K562 (cell line): Measurements from ENCODE around the gene MUC22. TPM values are rescaled to one million over a fixed set of nuclear protein-coding genes. Genes with fewer than 3 reads are reported as not detected.
"Not testable (repeated sequence)": the region's sequence is repeated elsewhere in the genome, so short reads cannot be mapped to it uniquely, and the experiment has no call there.

Experiments
- ATAC-seq: fragments of 200-7000 bp; cut with Tn5 transposase; 3 replicates; pipeline ENCODE4 v1.9.1; 2020; ENCODE audit warnings: moderate library complexity
- BruUV-seq: library from RNA; stranded (reverse); fragments of 400-500 nt; replicated peaks from 2 replicates; lab custom pipeline; 2021; lab: Mats Ljungman, UMichigan
- CTCF ChIA-PET: fragments of 300-600 bp; formaldehyde crosslinking; extraction: SDS; loops from one replicate; lab custom pipeline; 2021; ENCODE audit warnings: low intra/inter-chr PET ratio; lab: Yijun Ruan, JAX
- POLR2A ChIA-PET: fragments of 300-600, 350-650 bp; sonication (Branson Sonifier 250); formaldehyde crosslinking; extraction: SDS; loops from one replicate; lab custom pipeline; 2021; ENCODE audit warnings: antibody characterized with exemption, inconsistent platforms; lab: Yijun Ruan, JAX
- DNase-seq, 4 experiments: peaks; one replicate each; pipeline versions ENCODE4 v3.0.0 to v3.0.0-alpha.2; 2011 to 2018; ENCODE audit warnings: low spot score in 3 of 4, mixed read lengths in 3 of 4; ENCODE audit errors: extremely low read depth in 1 of 4
- FAIRE-seq: peaks from 2 replicates; lab custom pipeline; 2011; peaks lifted over from hg19 to GRCh38; lab: Jason Lieb, UNC
- H2AFZ ChIP-seq: 2 replicates; pipeline ENCODE4 v1.6.0; 2011; ENCODE audit warnings: low read depth, low read length, control low read depth, inconsistent platforms
- H3K27ac ChIP-seq: fragments of 200-600 bp; 3 replicates; pipeline ENCODE4 v1.8.0; 2011; ENCODE audit warnings: low read depth, mild to moderate bottlenecking, control low read depth, inconsistent platforms, low read length, moderate library complexity, mixed read lengths; ENCODE audit errors: extremely low read depth
- H3K27me3 ChIP-seq, 2 experiments: fragments of 300-600 bp in 1 of 2; 2 replicates in 1 of 2; 3 replicates in 1 of 2; pipeline versions ENCODE4 v1.6.0 to v1.8.0; 2011; ENCODE audit warnings: inconsistent platforms in 2 of 2, low read length in 2 of 2, mild to moderate bottlenecking in 1 of 2, mixed read lengths in 1 of 2, moderate library complexity in 1 of 2; ENCODE audit not compliant: control insufficient read depth in 2 of 2, insufficient read depth in 2 of 2
- H3K36me3 ChIP-seq: fragments of 300-600 bp; 3 replicates; pipeline ENCODE4 v1.8.0; 2011; ENCODE audit warnings: mild to moderate bottlenecking, low read length, inconsistent platforms; ENCODE audit not compliant: control insufficient read depth, insufficient read depth
- H3K4me1 ChIP-seq, 2 experiments: fragments of 200-600 bp in 1 of 2; replicated peaks in 1 of 2; 2 replicates in 1 of 2; 3 replicates in 1 of 2; pipeline versions ENCODE4 v1.5.1 to v1.8.0; 2011; ENCODE audit warnings: inconsistent platforms in 2 of 2, low read length in 2 of 2, mild to moderate bottlenecking in 1 of 2, mixed read lengths in 1 of 2, moderate library complexity in 1 of 2; ENCODE audit not compliant: control insufficient read depth in 2 of 2, insufficient read depth in 2 of 2
- H3K4me2 ChIP-seq: 2 replicates; pipeline ENCODE4 v1.6.1; 2011; ENCODE audit warnings: low read length, control low read depth, inconsistent platforms, mixed read lengths; ENCODE audit not compliant: insufficient read depth
- H3K4me3 ChIP-seq: fragments of 200-600 bp; sonication (generic), shearing (Covaris generic); 2 replicates; pipeline ENCODE4 v1.5.1; 2016; ENCODE audit warnings: control low read depth, inconsistent platforms
- H3K79me2 ChIP-seq: fragments of 200-600 bp; 3 replicates; pipeline ENCODE4 v1.8.0; 2011; ENCODE audit warnings: low read length, inconsistent platforms; ENCODE audit not compliant: control insufficient read depth, insufficient read depth
- H3K9ac ChIP-seq, 2 experiments: 2 replicates each; pipeline versions ENCODE4 v1.6.0 to v1.6.1; 2011; ENCODE audit warnings: low read depth in 2 of 2, low read length in 2 of 2, control low read depth in 1 of 2, inconsistent platforms in 1 of 2, mild to moderate bottlenecking in 1 of 2, mixed read lengths in 1 of 2; ENCODE audit not compliant: insufficient read depth in 1 of 2
- H3K9me1 ChIP-seq: one replicate; pipeline ENCODE4 v1.6.0; 2011; ENCODE audit warnings: inconsistent platforms, mild to moderate bottlenecking, low read length, moderate library complexity; ENCODE audit not compliant: control insufficient read depth, insufficient read depth
- H3K9me3 ChIP-seq: replicated peaks from 2 replicates; pipeline ENCODE4 v1.5.1; 2011; ENCODE audit warnings: low read depth, low read length, inconsistent platforms; ENCODE audit not compliant: control insufficient read depth, insufficient read depth
- H4K20me1 ChIP-seq: replicated peaks from 2 replicates; pipeline ENCODE4 v1.6.1; 2011; ENCODE audit warnings: low read length, inconsistent platforms, mixed read lengths; ENCODE audit not compliant: control insufficient read depth, insufficient read depth
- CBX2 ChIP-seq: fragments of 200-600 bp; sonication (generic); IDR thresholded peaks from one replicate; pipeline ENCODE4 v1.6.1; 2012; ENCODE audit warnings: mild to moderate bottlenecking, low read length, inconsistent platforms; ENCODE audit not compliant: insufficient read depth, poor library complexity, severe bottlenecking
- FOS ChIP-seq: IDR thresholded peaks from 3 replicates; pipeline ENCODE4 v1.6.1; 2011; ENCODE audit not compliant: insufficient read length; ENCODE audit errors: extremely low read depth
- NFYB ChIP-seq: IDR thresholded peaks from 2 replicates; pipeline ENCODE4 v1.6.1; 2011; ENCODE audit warnings: mild to moderate bottlenecking, moderate library complexity; ENCODE audit not compliant: insufficient read length; ENCODE audit errors: extremely low read depth
- RFX1 ChIP-seq: fragments of 450-650 bp; IDR thresholded peaks from 2 replicates; pipeline ENCODE4 v1.6.1; 2016; ENCODE audit warnings: mild to moderate bottlenecking, moderate library complexity
- TBP ChIP-seq: optimal IDR thresholded peaks from 2 replicates; pipeline ENCODE3; 2011; ENCODE audit warnings: low read depth, low read length, improper control_type of control experiment
- WGBS: fragments of 100-300 bp; shearing (Covaris generic); methylation state at CpG from one replicate; pipeline ENCODE4 v1.1.6; 2016; ENCODE audit warnings: low coverage, mixed read lengths; ENCODE audit not compliant: insufficient coverage; ENCODE audit errors: missing lambda C conversion rate; 5-methylcytosine and 5-hydroxymethylcytosine counted together
- in situ Hi-C: fragments of 300-500 bp; cut with MboI; formaldehyde crosslinking; loops from 4 replicates; pipeline ENCODE4 v1.15.0; 2018; ENCODE audit warnings: inconsistent platforms, mixed read lengths
- intact Hi-C: fragments of 100-400 bp; cut with micrococcal nuclease; formaldehyde crosslinking; loops from 2 replicates; pipeline ENCODE4 v1.14.2; 2022
- polyA plus RNA-seq, 8 experiments: library from polyadenylated mRNA; depleted of rRNA in 4 of 8; stranded (reverse) in 5 of 8; unstranded in 3 of 8; fragments of >200 nt; fragmentation: Nextera tagmentation in 2 of 8; fragmentation: Illumina TruSeq in 1 of 8; extraction: Ambion mirVana in 2 of 8; extraction: Trizol in 1 of 8; gene quantifications; 2 replicates each; pipeline versions ENCODE4 v1.2.1 to v1.2.3, GENCODE V29; 2011 to 2014; ENCODE audit warnings: inconsistent platforms in 1 of 8, missing spikeins in 1 of 8
- total RNA-seq, 7 experiments: library from RNA; depleted of rRNA in 6 of 7; stranded (reverse); fragments of >200 nt in 6 of 7; fragmentation: Illumina TruSeq in 2 of 7; extraction: Trizol in 2 of 7; gene quantifications; 2 replicates each; pipeline versions ENCODE4 v1.2.1 to v1.2.3, GENCODE V29; 2011 to 2021; ENCODE audit warnings: low replicate concordance in 1 of 7

The MUC22 gene
- total and polyA plus RNA-seq, 9 of the 15 experiments (the other 6 are each of a cell fraction or from before 2014, with no cell fraction given): 0.01 to 0.03 TPM; not detected in 7

- DNase-seq, H3K9ac ChIP-seq, H3K79me2 ChIP-seq, H2AFZ ChIP-seq, H3K9me3 ChIP-seq, H3K9me1 ChIP-seq, H3K4me2 ChIP-seq, H3K27ac ChIP-seq, ATAC-seq, BruUV-seq, H3K36me3 ChIP-seq, H3K4me3 ChIP-seq, intact Hi-C loops, in situ Hi-C loops, H4K20me1 ChIP-seq, CTCF ChIA-PET, FAIRE-seq: not testable (repeated sequence)
- peaks cover 12 to 18% of the 10 kb centered on the region in 2 experiments; a peak in 4 of 5 replicates for H3K27me3 ChIP-seq
- TF ChIP-seq FOS (peak; percentile 36), TBP (peak; percentile 34), NFYB (peak; percentile 73)
- peaks cover 0 to 14% of the 10 kb centered on the region in 2 experiments; a peak in 1 of 5 replicates for H3K4me1 ChIP-seq
- 9% methylated on average over 3 of the region's 3 CpGs for WGBS
- POLR2A ChIA-PET: interaction anchor here (0.6 to 1.2 kb wide), 3 partner anchors 21 to 445 kb away, joined by 3 read pairs; no protein-coding TSS in a partner anchor
Observed at GRCh38 chr6:31017436-31017835, 7.2 kb downstream of the MUC22 start.

- H3K27ac ChIP-seq: no peak overlapping the region
- peaks cover 0 to 14% of the 10 kb centered on the region in 2 experiments; a peak in 1 of 5 replicates for H3K4me1 ChIP-seq
- CTCF ChIA-PET: no interaction called here
- WGBS: 13% methylated on average over 2 of the region's 2 CpGs
- ATAC-seq: no peak
- H3K79me2 ChIP-seq: no peaks in the 10 kb centered on the region
- H3K9me1 ChIP-seq: no peaks in the 10 kb centered on the region
- no peaks in the 10 kb centered on the region for H3K36me3 ChIP-seq
- no peak overlapping the region for H3K4me3 ChIP-seq
- H3K27me3 ChIP-seq: peaks cover 8 to 10% of the 10 kb centered on the region in 2 experiments; a peak in 3 of 5 replicates
- no peak for DNase-seq
- no peaks in the 10 kb centered on the region for H4K20me1 ChIP-seq
- FAIRE-seq: no peak
- no peak overlapping the region for H2AFZ ChIP-seq
- intact Hi-C loops (no loop called here), in situ Hi-C loops (no loop called here)
- no peak overlapping the region for H3K9ac ChIP-seq
- POLR2A ChIA-PET: interaction anchor here (0.6 to 1.1 kb wide), 2 partner anchors 21 to 99 kb away, joined by 3 read pairs; no protein-coding TSS in a partner anchor
- TF ChIP-seq CBX2 (no peak), RFX1 (peak; percentile 44)
- H3K4me2 ChIP-seq: no peak overlapping the region
- H3K9me3 ChIP-seq: no peaks in the 10 kb centered on the region; the same call in 1 of the 2 replicates
- BruUV-seq: no TSS peak
Observed at GRCh38 chr6:31020057-31020456, 9.8 kb downstream of the MUC22 start.
